HG02571 (cell line): ENCODE data around the gene EFL1.
A peak's percentile ranks its signal among the peaks of the same experiment; 100 is the strongest.
"Not testable (repeated sequence)": the region's sequence is repeated elsewhere in the genome, so short reads cannot be mapped to it uniquely, and the experiment has no call there.

ENCODE experiments used
- ATAC-seq: cut with Tn5 transposase; IDR thresholded peaks from one replicate; pipeline ENCODE4 v1.9.1; 2021; ENCODE audit warnings: mild to moderate bottlenecking, moderate library complexity; ENCODE audit not compliant: unreplicated experiment

Gene EFL1

GRCh38 chr15:82262422-82263026, at the start of gene EFL1, which contains the start of gene SAXO2:
Gene EFL1, minus strand, starts transcription at chr15:82262734. Its CDS starts 956 bp downstream, at chr15:82261778.
Gene SAXO2, plus strand, starts transcription at chr15:82262818. Its CDS starts 62 bp downstream, at chr15:82262880.
- peak; percentile 96 for ATAC-seq

GRCh38 chr15:82311321-82311720, 48.8 kb upstream of the EFL1 start:
- not testable (repeated sequence) for ATAC-seq

- no peak for ATAC-seq
Measured at GRCh38 chr15:82309802-82310201, 47.3 kb upstream of the EFL1 start.

- ATAC-seq = no peak
Measured at GRCh38 chr15:82307714-82308081, 45.2 kb upstream of the EFL1 start.

GRCh38 chr15:82306791-82307713, 44.5 kb upstream of the EFL1 start:
- no peak for ATAC-seq

- no peak for ATAC-seq
Measured at GRCh38 chr15:82305621-82306048, 43.1 kb upstream of the EFL1 start.

GRCh38 chr15:82304778-82305090, 42.2 kb upstream of the EFL1 start:
- no peak for ATAC-seq

- no peak for ATAC-seq
Measured at GRCh38 chr15:82303956-82304777, 41.6 kb upstream of the EFL1 start.

- no peak for ATAC-seq
Measured at GRCh38 chr15:82301296-82302016, 38.9 kb upstream of the EFL1 start.

- no peak for ATAC-seq
Measured at GRCh38 chr15:82300883-82301282, 38.3 kb upstream of the EFL1 start.

- ATAC-seq = not testable (repeated sequence)
Measured at GRCh38 chr15:82300326-82300725, 37.8 kb upstream of the EFL1 start.

- not testable (repeated sequence) for ATAC-seq
Measured at GRCh38 chr15:82299511-82299914, 37.0 kb upstream of the EFL1 start.

GRCh38 chr15:82298520-82298919, 36.0 kb upstream of the EFL1 start:
- no peak for ATAC-seq

GRCh38 chr15:82298032-82298431, 35.5 kb upstream of the EFL1 start:
- no peak for ATAC-seq

- ATAC-seq = no peak
Measured at GRCh38 chr15:82297546-82297945, 35.0 kb upstream of the EFL1 start.

- ATAC-seq = no peak
Measured at GRCh38 chr15:82294061-82294690, 31.6 kb upstream of the EFL1 start.

- no peak for ATAC-seq
Measured at GRCh38 chr15:82292271-82292670, 29.7 kb upstream of the EFL1 start.

GRCh38 chr15:82288202-82288601, 25.7 kb upstream of the EFL1 start:
- ATAC-seq = not testable (repeated sequence)

GRCh38 chr15:82286475-82286874, 23.9 kb upstream of the EFL1 start:
- ATAC-seq = peak; percentile 79

- not testable (repeated sequence) for ATAC-seq
Measured at GRCh38 chr15:82284381-82284780, 21.8 kb upstream of the EFL1 start.
